NCI-H345 treated with DMSO at 0.1 percent for 48 hours (cell line): ENCODE measurements around the gene SLAMF9.

ENCODE experiments used
- DNase-seq: peaks from one replicate; lab custom pipeline; 2025; ENCODE audit not compliant: unreplicated experiment; lab: John Stamatoyannopoulos, UW

Gene SLAMF9

GRCh38 chr1:159977364-159978106 is 23.5 kb upstream of the SLAMF9 start:
- no peak for DNase-seq

- DNase-seq: no peak
Measured at GRCh38 chr1:159974350-159974965, 20.4 kb upstream of the SLAMF9 start.

GRCh38 chr1:159973350-159973940 is 19.4 kb upstream of the SLAMF9 start:
- no peak for DNase-seq

GRCh38 chr1:159972443-159973205 is 18.6 kb upstream of the SLAMF9 start:
- DNase-seq: no peak

GRCh38 chr1:159970932-159971342 is 16.9 kb upstream of the SLAMF9 start:
- DNase-seq: no peak

- DNase-seq: no peak
Measured at GRCh38 chr1:159968901-159969300, 14.9 kb upstream of the SLAMF9 start.

- DNase-seq: no peak
Measured at GRCh38 chr1:159965263-159965662, 11.2 kb upstream of the SLAMF9 start.

- DNase-seq: no peak
Measured at GRCh38 chr1:159964144-159964543, 10.1 kb upstream of the SLAMF9 start.

- DNase-seq: no peak
Measured at GRCh38 chr1:159962176-159962575, 8.1 kb upstream of the SLAMF9 start.

GRCh38 chr1:159961636-159962035 is 7.6 kb upstream of the SLAMF9 start:
- no peak for DNase-seq

GRCh38 chr1:159960721-159961381 is 6.8 kb upstream of the SLAMF9 start:
- no peak for DNase-seq

- DNase-seq: no peak
Measured at GRCh38 chr1:159959451-159959850, 5.4 kb upstream of the SLAMF9 start.

GRCh38 chr1:159958719-159959380 is 4.8 kb upstream of the SLAMF9 start:
- no peak for DNase-seq

GRCh38 chr1:159957824-159958268 is 3.8 kb upstream of the SLAMF9 start:
- peak; percentile 14 for DNase-seq

GRCh38 chr1:159955456-159955855 is 1.4 kb upstream of the SLAMF9 start:
- DNase-seq: no peak

GRCh38 chr1:159952932-159953331 is 1.1 kb downstream of the SLAMF9 start:
- DNase-seq: no peak

- DNase-seq: no peak
Measured at GRCh38 chr1:159951551-159951950, 2.5 kb downstream of the SLAMF9 start.

GRCh38 chr1:159951016-159951415 is 3.0 kb downstream of the SLAMF9 start:
- no peak for DNase-seq

- no peak for DNase-seq
Measured at GRCh38 chr1:159949981-159950381, 4.1 kb downstream of the SLAMF9 start.

- DNase-seq: no peak
Measured at GRCh38 chr1:159949123-159949522, 4.9 kb downstream of the SLAMF9 start.
